ENCODE data around the gene TEKTIP1.
"Not testable (repeated sequence)": the region's sequence is repeated elsewhere in the genome, so short reads cannot be mapped to it uniquely, and the experiment has no call there.

TEKTIP1 gene

DNA sequence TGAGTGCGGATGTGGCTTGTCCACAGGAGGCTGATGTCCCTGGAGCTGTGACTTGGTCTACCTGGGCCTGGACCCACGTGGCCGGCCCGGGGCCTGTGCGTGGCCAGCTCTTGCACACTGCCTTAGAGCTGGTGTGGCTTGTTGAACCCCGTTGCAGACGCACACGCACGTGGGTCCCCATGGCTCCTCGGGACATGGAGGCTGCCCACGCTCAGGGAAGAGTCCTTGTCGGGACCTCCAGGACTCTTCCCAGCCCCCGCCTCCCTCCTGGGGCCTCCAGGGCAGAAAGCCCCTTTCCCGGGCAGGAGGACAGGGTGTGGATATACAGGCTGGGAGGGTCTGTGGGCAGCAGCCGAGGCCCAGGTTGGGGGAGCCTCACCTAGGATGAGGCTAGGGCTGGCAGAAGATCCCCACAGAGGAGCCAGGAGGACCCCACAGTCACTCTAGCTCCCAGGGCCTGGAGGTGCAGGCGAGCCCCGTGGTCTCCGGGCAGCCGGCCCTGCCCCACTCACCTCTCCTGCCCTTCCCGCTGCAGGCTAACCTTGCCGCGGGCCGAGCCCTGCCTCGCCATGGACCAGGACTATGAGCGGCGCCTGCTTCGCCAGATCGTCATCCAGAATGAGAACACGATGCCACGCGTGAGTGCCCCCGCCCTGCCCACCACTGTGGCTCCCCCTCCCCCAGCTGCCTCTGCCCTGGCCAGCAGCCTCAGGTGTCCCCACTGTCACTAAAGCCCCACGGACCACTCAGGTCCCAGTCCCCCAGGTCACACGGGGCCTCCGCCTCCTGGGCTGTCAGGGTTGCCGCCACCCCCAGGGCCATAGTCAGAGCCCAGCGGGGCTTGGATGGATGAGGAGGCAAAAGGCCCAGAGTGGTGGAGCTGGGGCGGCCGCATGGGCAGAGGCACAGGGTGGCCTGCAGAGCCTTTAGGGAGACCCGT, 16.3 kb upstream of the TEKTIP1 start:
- no peak for DNase-seq (ENCODE audit: low read depth in 1 of 2, low spot score in 1 of 2)

DNA sequence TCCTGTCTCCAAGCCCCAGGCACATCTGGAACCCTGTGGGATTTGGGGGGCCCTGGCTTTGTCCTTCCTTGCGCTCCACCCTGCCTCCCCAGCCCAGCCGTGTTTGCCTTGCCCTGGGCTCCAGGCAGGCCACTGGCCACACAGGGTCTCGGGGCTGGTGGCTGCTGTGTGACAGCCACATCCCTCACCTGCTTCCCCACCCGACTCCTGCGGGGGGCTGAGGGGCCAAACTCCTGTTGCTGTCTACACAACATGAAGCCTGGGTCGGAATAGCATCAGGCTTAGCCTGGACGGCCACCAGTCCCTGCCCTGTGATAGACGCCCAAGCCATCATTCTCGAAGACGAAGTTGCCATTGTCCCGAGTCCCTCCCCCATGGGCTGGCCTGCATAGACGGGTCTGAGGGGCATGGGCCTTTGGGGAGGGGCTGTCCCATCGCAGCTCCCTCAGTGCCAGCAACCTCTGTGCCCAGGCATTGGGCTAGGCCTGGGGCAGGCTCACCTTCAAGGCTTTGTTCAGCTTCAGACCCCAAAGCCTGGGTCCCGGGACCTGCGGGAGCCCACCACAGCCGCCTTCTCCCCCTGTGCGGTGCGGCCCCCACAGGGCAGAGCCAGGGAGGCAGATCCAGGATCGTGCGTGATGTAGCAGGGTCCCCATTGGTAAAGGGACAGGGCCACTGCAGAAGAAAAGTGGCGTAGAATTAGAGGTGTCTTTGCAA, 15.5 kb upstream of the TEKTIP1 start:
- no peak for DNase-seq (ENCODE audit: low read depth in 1 of 2, low spot score in 1 of 2)

DNA sequence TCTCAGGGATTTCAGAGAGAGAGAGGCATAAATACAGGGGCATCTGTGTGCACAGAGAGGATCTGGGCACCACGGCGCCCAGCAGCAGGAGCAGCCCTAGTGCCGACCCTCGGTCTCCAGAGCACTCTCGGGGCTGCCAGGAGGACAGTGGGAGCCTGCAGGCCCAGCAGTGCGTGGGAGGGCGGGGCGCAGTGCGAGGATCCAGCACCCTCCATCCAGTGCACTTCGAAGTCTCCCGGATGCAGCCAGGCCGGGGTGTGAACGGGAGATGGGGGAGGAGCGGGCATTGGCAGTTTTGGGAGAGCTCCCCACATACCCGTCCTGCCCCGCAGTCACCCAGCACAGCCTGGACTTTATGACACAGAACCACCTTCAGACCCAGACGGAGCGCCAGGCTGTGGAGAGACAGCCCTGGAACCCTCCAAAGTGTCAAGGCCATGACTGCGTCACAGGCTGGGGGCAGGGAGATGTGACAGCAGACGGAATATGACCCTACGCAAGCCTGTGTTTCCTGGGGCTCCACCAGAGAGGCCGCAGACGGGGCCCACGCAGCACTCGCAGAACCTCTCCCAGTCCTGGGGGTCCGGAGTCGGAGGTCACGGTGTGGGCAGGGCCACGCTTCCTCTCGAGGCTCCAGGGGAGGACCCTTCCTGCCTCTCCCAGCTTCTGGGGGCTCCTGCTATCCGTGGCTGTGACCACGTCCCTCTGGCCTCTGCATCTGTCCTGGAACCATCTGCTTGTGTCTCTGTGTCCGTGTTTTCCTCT, 14.7 kb upstream of the TEKTIP1 start:
- no peak for DNase-seq (ENCODE audit: low read depth in 1 of 2, low spot score in 1 of 2)

DNA sequence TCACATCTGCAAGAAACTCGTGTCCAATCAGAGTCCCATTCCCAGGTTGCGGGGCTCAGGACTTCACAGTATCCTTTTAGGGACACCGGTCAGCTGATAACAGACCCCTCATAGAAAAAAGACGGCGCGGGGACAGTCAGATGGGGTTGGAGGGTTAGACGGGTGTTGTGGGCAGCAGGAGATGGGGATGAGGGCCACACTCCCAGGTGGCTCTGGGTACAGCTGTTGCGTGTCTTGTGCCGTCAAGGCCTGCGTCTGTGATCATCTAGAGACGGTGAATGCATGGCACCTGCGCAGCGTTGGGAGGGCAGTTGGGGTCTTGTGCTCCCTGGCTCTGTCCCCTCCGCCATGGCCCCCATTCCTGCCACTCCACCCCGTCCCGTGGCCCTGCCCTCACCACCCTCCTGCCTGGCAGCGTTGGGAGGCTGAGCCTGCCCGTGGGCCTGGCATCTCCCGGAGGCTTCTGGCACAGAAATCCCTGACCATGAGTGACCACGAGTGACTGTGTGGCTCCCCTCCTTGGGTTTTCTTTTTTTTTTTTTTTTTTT, 14.0 kb upstream of the TEKTIP1 start:
- DNase-seq (ENCODE audit: low read depth in 1 of 2, low spot score in 1 of 2): no peak

DNA sequence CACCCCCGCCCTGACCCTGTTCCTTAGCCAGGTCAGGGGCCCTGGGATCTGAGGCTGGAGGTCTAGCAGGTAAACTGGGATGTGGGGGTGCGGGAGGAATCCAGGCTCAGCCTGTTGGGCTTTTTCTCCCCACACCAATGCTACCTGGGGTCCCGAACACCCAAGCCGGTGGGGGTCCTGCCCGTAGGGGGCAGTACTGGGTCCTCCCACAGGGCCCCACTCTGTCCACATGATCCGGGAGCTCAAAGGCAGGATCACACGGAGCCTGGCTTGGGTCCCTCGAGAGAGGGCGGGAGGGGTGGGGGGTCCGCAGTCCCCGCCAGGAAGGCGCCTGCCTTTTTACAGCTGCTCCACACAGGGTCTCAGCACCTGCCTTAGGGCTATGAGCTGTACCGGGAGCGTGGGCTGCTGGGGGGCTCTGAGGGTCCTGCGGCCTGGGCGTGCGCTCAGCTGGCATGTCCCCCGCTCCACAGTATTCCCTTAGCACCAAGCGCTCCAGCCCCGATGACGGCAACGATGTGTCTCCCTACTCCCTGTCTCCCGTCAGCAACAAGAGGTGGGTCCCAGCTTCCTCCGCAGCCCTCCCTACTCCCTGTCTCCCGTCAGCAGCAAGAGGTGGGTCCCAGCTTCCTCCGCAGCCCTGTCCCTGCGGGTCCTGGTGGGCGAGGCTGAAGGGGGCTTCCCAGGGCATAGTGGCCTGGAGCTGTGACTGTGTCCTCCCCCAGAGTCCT, 12.3 kb upstream of the TEKTIP1 start:
- DNase-seq (ENCODE audit: low read depth in 1 of 2, low spot score in 1 of 2): no peak

DNA sequence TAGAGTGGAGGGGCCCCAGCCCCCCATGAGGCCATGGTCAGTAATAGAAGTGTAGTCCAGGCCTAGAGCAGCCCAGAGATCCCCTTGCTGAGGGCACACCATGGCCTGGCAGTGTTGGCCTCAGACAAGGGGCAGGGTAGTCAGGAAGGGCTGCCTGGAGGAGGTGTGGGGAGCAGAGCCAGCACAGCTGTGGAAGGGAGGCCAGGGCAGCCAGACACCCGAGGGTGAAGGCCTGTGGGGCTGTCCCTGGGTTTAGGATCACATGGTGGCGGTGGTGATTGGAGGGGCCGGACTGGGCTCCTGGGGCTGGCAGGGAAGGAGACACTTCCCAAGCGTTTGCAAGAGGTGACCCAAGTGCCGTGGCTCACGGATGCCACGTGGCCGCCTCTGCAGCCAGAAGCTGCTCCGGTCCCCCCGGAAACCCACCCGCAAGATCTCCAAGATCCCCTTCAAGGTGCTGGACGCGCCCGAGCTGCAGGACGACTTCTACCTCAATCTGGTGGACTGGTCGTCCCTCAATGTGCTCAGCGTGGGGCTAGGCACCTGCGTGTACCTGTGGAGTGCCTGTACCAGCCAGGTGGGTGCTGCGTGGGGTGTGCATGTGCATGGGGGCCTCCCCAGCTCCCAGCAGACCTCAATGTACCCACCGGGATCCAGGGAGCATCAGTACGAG, 11.6 kb upstream of the TEKTIP1 start:
- no peak for DNase-seq (ENCODE audit: low read depth in 1 of 2, low spot score in 1 of 2)

DNA sequence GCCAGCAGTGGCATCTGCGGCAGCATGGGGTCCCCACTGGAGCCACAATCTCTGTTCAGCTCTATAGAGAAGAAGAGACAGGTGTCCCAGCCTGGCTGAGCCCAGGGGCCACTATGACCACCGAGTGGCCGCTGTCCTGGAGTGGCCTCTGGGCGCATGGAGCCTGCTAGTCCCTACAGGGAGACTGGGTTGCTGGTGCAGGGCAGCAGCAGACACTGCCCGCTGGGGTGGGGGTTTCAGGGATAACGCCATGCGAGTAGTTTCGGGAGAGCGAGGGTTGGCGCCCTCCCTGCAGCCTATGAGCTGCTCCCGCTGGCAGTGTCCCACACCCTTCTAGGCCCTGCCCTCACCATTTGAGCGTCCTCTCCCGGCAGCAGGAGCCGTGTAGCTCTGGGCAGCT, 10.9 kb upstream of the TEKTIP1 start:
- DNase-seq (ENCODE audit: low read depth in 1 of 2, low spot score in 1 of 2): no peak

DNA sequence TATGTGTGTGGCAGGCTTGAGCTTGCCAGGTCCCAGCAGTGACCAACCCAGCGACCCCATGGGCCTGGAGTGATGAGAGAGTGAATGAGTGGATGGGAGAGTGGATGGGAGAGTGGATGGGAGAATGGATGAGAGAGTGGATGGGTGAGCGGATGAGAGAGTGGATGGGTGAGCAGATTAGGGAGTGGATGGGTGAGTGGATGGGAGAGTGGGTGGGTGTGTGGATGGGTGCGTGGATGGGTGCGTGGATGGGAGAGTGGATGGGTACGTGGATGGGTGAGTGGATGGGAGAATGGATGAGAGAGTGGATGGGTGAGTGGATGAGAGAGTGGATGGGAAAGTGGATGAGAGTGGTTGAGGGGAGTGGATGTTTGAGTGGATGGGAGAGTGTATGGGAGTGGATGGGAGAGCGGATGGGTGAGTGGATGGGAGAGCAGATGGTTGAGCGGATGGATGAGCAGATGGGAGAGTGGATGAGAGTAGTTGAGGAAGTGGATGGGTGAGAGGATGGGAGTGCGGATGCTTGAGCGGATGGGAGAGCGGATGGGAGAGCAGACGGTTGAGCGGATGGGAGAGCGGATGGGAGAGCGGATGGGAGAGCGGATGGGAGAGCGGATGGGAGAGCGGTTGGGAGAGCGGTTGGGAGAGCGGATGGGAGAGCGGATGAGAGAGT, 10.3 kb upstream of the TEKTIP1 start:
- no peak for DNase-seq (ENCODE audit: low read depth in 1 of 2, low spot score in 1 of 2)

DNA sequence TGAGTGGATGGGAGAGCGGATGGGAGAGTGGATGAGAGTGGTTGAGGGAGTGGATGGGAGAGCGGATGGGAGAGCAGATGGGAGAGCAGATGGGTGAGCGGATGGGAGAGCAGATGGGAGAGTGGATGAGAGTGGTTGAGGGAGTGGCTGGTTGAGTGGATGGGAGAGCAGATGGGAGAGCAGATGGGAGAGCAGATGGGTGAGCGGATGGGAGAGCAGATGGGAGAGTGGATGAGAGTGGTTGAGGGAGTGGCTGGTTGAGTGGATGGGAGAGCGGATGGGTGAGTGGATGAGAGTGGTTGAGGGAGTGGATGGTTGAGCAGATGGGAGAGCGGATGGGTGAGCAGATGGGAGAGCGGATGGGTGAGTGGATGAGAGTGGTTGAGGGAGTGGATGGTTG, 9.7 kb upstream of the TEKTIP1 start:
- not testable (repeated sequence) for DNase-seq (ENCODE audit: low read depth in 1 of 2, low spot score in 1 of 2)

DNA sequence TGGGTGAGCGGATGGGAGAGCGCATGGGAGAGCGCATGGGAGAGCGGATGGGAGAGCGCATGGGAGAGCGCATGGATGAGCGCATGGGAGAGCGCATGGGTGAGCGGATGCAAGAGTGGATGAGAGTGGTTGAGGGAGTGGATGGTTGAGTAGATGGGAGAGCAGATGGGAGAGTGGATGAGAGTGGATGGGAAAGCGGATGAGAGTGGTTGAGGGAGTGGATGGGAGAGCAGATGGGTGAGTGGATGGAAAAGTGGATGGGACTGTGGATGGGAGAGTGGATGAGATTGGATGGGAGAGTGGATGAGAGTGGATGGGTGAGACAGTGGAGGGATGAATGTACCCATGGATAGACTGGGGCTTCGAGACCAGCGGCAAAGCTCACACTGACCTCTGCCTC, 8.6 kb upstream of the TEKTIP1 start:
- DNase-seq (ENCODE audit: low read depth in 1 of 2, low spot score in 1 of 2): no peak

DNA sequence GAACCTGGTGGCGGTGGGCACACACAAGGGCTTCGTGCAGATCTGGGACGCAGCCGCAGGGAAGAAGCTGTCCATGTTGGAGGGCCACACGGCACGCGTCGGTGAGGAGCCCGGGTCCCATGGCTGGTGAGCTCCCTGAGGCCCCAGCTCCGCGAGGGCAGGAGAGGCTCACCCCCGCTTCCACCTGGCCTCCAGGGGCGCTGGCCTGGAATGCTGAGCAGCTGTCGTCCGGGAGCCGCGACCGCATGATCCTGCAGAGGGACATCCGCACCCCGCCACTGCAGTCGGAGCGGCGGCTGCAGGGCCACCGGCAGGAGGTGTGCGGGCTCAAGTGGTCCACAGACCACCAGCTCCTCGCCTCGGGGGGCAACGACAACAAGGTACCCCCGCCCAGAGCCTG, 7.3 kb upstream of the TEKTIP1 start:
- DNase-seq (ENCODE audit: low read depth in 1 of 2, low spot score in 1 of 2): no peak

DNA sequence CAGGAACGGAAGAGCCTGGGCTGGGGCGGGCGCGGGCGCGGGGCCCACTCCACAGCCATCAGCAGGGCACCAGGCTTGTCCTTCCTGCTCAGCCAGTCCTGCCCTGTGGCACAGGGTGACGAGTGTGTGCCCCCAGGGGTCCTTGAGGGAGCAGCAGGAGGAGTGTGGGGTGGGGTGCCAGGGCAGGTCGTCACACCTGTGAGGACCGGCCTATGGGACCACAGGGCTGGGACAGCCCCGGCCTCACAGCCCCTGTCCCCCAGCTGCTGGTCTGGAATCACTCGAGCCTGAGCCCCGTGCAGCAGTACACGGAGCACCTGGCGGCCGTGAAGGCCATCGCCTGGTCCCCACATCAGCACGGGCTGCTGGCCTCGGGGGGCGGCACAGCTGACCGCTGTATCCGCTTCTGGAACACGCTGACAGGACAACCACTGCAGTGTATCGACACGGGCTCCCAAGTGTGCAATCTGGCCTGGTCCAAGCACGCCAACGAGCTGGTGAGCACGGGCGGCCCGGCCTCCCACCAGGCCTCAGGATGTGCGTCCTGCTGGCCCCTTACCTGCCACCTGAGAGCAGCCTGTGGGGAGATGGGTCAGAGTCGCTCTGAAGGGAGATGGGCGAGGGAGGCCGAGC, 6.7 kb upstream of the TEKTIP1 start:
- DNase-seq (ENCODE audit: low read depth in 1 of 2, low spot score in 1 of 2): no peak

DNA sequence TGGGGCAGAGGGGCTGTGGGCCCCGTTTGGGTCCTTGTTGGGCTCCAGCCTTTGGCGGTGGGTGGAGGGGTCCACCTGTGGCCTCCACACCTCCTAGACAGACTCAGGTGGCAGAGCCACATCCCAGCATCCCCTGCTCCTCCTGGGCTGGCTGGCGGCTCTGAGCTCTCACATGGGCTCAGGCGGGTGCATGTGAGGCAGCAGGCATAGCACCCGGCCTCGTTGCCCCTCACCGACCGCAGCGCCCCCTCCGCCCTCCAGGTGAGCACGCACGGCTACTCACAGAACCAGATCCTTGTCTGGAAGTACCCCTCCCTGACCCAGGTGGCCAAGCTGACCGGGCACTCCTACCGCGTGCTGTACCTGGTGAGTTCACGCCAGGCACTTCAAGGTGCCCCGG, 5.9 kb upstream of the TEKTIP1 start:
- no peak for DNase-seq (ENCODE audit: low read depth in 1 of 2, low spot score in 1 of 2)

DNA sequence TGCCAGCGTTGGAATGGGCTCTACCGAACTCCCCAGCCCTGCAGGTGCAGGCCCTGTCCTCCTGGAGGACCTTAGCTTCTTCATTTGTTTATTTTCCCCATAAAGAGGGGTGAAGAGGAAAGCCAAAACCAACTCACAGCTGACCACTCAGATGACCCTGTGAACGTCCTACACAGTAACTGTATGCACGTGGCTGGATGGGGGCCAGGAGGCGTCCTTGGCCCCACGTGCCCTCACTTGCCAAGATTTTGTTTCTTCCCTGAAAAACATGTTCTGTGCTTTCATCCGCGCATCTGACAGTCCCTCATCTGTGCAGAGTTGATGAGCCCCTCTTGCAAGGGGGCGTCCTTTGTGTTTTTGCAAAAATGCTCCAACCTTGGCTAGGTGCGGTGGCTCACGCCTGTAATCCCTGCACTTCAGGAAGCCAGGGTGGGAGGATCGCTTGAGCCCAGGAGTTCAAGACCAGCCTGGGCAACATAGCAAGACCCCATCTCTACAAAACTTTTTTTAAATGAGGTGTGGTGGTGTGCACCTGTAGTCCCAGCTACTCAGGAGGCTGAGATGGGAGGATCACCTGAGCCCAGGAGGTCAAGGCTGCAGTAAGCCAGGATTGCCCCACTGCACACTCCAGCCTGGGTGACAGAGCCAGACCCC, 5.3 kb upstream of the TEKTIP1 start:
- DNase-seq (ENCODE audit: low read depth in 1 of 2, low spot score in 1 of 2): no peak

DNA sequence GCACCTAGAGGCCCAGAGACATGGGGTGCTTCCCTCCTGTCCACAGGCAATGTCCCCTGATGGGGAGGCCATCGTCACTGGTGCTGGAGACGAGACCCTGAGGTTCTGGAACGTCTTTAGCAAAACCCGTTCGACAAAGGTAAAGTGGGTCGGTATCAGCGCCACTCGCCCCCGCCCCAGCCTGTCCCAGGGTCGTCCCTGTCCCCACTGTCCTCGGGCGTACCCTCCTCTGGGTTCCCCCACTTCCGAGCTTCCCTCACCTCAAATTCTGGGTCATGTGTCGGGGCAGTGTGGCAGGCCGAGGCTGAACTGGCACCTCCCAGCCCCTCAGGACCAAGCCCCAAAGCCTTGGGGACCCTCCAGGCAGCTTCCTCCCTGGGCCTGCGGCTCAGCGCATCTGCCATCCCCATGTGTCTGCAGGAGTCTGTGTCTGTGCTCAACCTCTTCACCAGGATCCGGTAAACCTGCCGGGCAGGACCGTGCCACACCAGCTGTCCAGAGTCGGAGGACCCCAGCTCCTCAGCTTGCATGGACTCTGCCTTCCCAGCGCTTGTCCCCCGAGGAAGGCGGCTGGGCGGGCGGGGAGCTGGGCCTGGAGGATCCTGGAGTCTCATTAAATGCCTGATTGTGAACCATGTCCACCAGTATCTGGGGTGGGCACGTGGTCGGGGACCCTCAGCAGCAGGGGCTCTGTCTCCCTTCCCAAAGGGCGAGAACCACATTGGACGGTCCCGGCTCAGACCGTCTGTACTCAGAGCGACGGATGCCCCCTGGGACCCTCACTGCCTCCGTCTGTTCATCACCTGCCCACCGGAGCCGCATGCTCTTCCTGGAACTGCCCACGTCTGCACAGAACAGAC, 4.4 kb upstream of the TEKTIP1 start:
- no peak for DNase-seq (ENCODE audit: low read depth in 1 of 2, low spot score in 1 of 2)

DNA sequence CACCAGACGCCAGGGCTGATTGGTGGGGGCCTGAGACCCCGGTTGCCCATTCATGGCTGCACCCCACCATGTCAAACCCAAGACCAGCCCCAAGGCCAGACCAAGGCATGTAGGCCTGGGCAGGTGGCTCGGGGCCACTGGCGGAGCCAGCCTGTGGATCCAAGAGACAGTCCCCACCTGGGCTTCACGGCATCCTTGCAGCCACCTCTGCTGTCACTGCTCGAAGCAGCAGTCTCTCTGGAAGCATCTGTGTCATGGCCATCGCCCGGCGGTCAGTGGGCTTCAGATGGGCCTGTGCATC, 3.8 kb upstream of the TEKTIP1 start:
- DNase-seq (ENCODE audit: low read depth in 1 of 2, low spot score in 1 of 2): no peak

DNA sequence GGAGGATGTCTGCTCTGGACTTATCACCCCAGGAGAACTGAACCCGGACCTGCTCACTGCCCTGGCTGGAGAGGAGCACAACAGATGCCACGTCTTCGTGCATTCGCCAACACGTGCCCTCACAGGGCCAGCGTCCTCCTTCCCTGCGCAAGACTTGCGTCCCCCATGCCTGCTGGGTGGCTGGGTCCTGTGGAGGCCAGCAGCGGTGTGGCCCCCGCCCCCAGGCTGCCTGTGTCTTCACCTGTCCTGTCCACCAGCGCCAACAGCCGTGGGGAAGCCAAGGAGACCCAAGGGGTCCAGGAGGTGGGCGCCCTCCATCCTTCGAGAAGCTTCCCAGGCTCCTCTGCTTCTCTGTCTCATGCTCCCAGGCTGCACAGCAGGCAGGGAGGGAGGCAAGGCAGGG, 3.4 kb upstream of the TEKTIP1 start:
- no peak for DNase-seq (ENCODE audit: low read depth in 1 of 2, low spot score in 1 of 2)

DNA sequence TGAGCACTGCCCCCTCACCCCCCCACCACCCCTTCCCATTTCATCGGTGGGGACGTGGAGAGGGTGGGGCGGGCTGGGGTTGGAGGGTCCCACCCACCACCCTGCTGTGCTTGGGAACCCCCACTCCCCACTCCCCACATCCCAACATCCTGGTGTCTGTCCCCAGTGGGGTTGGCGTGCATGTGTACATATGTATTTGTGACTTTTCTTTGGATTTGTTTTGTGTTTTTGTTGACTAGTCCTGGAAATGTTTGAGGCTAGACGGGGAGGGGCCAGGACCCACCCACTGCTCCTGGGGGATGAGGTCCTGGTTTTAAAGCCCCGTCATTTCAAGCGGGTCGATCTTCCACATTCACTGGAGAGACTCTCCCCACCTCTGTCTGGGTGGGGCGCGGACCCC, 3.0 kb upstream of the TEKTIP1 start:
- no peak for DNase-seq (ENCODE audit: low read depth in 1 of 2, low spot score in 1 of 2)
